Measurements from ENCODE around the gene STK10. TPM values are rescaled to one million over a fixed set of nuclear protein-coding genes. Genes with fewer than 3 reads are reported as not detected.
A peak's percentile ranks its signal among the peaks of the same experiment; 100 is the strongest.

Gene STK10
- total and polyA plus RNA-seq, 2 donors from 2014 or later = 7.2 to 42.8 TPM

- Histone ChIP-seq H3K36me3 (ENCODE audit: control insufficient read depth in 2 of 3, insufficient read depth in 3 of 3, low read length in 3 of 3) (no peaks in the 10 kb centered on the region), H3K4me1 (ENCODE audit: control insufficient read depth in 2 of 3, insufficient read depth in 2 of 3, low read depth in 1 of 3, low read length in 3 of 3) (peaks cover 0 to 22% (median 16%) of the 10 kb centered on the region in 3 donors), H3K9ac (ENCODE audit: low read length in 3 of 3) (no peak overlapping the region), H3K27ac (ENCODE audit: low read depth in 2 of 2, low read length in 2 of 2) (no peak overlapping the region), H3K9me3 (ENCODE audit: control insufficient read depth in 2 of 3, insufficient read depth in 1 of 3, low read length in 3 of 3) (no peaks in the 10 kb centered on the region), H3K4me3 (ENCODE audit: low read length in 3 of 3) (no peak overlapping the region), H3K27me3 (ENCODE audit: control insufficient read depth, insufficient read depth, low read length) (no peaks in the 10 kb centered on the region)
- FAIRE-seq (no peak), DNase-seq (no peak)
- intact Hi-C loops (cut with DNase I) = no loop called here
- TF ChIP-seq CTCF (IDR thresholded peaks at IDR 0.05; ENCODE audit: borderline replicate concordance, extremely low read depth, insufficient read depth) = no peak
Observed at GRCh38 chr5:172075656-172076055, 112.4 kb downstream of the STK10 start.

GRCh38 chr5:172074896-172075295 is 113.1 kb downstream of the STK10 start:
- intact Hi-C loops (cut with DNase I) = no loop called here
- H3K36me3 ChIP-seq (ENCODE audit: control insufficient read depth in 2 of 3, insufficient read depth in 3 of 3, low read length in 3 of 3) = no peaks in the 10 kb centered on the region
- TF ChIP-seq CTCF (IDR thresholded peaks at IDR 0.05; ENCODE audit: borderline replicate concordance, extremely low read depth, insufficient read depth) = no peak

GRCh38 chr5:172071309-172071875 is 116.6 kb downstream of the STK10 start:
- intact Hi-C loops (cut with DNase I) = no loop called here
- H3K36me3 ChIP-seq (ENCODE audit: control insufficient read depth in 2 of 3, insufficient read depth in 3 of 3, low read length in 3 of 3) = no peaks in the 10 kb centered on the region
- no peaks in the 10 kb centered on the region for H3K27me3 ChIP-seq (ENCODE audit: control insufficient read depth, insufficient read depth, low read length)
- H3K9me3 ChIP-seq (ENCODE audit: control insufficient read depth in 2 of 3, insufficient read depth in 1 of 3, low read length in 3 of 3) = no peaks in the 10 kb centered on the region
- DNase-seq = no peak
- no peak for TF ChIP-seq CTCF (IDR thresholded peaks at IDR 0.05; ENCODE audit: borderline replicate concordance, extremely low read depth, insufficient read depth)
- H3K9ac ChIP-seq (ENCODE audit: low read length in 3 of 3) = no peak overlapping the region
- FAIRE-seq = no peak
- no peak overlapping the region for H3K4me3 ChIP-seq (ENCODE audit: low read length in 3 of 3)
- no peak overlapping the region for H3K27ac ChIP-seq (ENCODE audit: low read depth in 2 of 2, low read length in 2 of 2)
- peaks cover 0 to 2% (median 0%) of the 10 kb centered on the region in 3 donors for H3K4me1 ChIP-seq (ENCODE audit: control insufficient read depth in 2 of 3, insufficient read depth in 2 of 3, low read depth in 1 of 3, low read length in 3 of 3)

More at GRCh38 chr5:172074896-172075295, 113.1 kb downstream of the STK10 start:
- no peak overlapping the region for H3K4me3 ChIP-seq (ENCODE audit: low read length in 3 of 3)
- DNase-seq (peak in 1 of 5 donors; percentile 10), FAIRE-seq (no peak)
- H3K27ac ChIP-seq (ENCODE audit: low read depth in 2 of 2, low read length in 2 of 2) = no peak overlapping the region
- H3K27me3 ChIP-seq (ENCODE audit: control insufficient read depth, insufficient read depth, low read length) = no peaks in the 10 kb centered on the region
- peaks cover 0 to 22% (median 16%) of the 10 kb centered on the region in 3 donors for H3K4me1 ChIP-seq (ENCODE audit: control insufficient read depth in 2 of 3, insufficient read depth in 2 of 3, low read depth in 1 of 3, low read length in 3 of 3)
- H3K9me3 ChIP-seq (ENCODE audit: control insufficient read depth in 2 of 3, insufficient read depth in 1 of 3, low read length in 3 of 3) = no peaks in the 10 kb centered on the region
- H3K9ac ChIP-seq (ENCODE audit: low read length in 3 of 3) = no peak overlapping the region
